ENCODE data around the gene MYL12B. TPM values are rescaled to one million over a fixed set of nuclear protein-coding genes. Genes with fewer than 3 reads are reported as not detected.

The MYL12B gene
- total RNA-seq, 6 experiments from 2014 or later, result 113 to 281 (median 185) TPM

DNA sequence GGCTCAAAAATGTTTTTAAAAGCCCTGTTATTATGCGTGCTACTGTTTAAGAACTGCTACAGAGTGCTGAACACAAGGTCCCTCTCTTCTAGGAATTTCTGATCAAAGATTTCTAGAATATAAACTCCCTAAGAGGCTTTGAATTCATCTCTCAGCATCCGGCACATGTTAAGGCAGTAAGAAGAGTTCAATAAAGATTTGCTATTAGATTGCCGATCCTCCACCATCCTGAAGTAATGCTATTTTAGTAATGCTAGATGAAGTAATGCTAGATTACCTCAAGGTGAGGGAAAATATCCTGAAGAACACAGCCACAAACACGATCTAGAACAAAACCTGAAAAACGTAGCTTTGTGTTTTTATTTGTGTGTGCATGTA is 949 bp upstream of the MYL12B start:
- Histone ChIP-seq H3K27me3 (no peaks in the 10 kb centered on the region), H3K36me3 (peaks cover 0 to 12% (median 6%) of the 10 kb centered on the region in 4 donors), H3K4me1 (peaks cover 0 to 46% (median 9%) of the 10 kb centered on the region in 4 donors), H3K9me3 (no peaks in the 10 kb centered on the region), H3K4me3 (peak overlapping the region; percentile 63 to 86 (median 78)), H3K27ac (peak overlapping the region; percentile 97 to 99 (median 99))
- no peak for DNase-seq
- ATAC-seq, result no peak
- TF ChIP-seq, protein P1, sequence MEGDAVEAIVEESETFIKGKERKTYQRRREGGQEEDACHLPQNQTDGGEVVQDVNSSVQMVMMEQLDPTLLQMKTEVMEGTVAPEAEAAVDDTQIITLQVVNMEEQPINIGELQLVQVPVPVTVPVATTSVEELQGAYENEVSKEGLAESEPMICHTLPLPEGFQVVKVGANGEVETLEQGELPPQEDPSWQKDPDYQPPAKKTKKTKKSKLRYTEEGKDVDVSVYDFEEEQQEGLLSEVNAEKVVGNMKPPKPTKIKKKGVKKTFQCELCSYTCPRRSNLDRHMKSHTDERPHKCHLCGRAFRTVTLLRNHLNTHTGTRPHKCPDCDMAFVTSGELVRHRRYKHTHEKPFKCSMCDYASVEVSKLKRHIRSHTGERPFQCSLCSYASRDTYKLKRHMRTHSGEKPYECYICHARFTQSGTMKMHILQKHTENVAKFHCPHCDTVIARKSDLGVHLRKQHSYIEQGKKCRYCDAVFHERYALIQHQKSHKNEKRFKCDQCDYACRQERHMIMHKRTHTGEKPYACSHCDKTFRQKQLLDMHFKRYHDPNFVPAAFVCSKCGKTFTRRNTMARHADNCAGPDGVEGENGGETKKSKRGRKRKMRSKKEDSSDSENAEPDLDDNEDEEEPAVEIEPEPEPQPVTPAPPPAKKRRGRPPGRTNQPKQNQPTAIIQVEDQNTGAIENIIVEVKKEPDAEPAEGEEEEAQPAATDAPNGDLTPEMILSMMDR (IDR thresholded peaks at IDR 0.05), result no peak
- TF ChIP-seq POLR2A (IDR thresholded peaks at IDR 0.05), result no peak
- intact Hi-C loops (cut with DNase I), result loop anchor here in 1 of 2 donors (5.0 kb wide), 1 partner anchor 181 kb away; no protein-coding TSS in a partner anchor
- WGBS (ENCODE audit: insufficient coverage, low coverage, low lambda C conversion rate, missing lambda C conversion rate), result 9% methylated on average over 5 of the region's 5 CpGs

DNA sequence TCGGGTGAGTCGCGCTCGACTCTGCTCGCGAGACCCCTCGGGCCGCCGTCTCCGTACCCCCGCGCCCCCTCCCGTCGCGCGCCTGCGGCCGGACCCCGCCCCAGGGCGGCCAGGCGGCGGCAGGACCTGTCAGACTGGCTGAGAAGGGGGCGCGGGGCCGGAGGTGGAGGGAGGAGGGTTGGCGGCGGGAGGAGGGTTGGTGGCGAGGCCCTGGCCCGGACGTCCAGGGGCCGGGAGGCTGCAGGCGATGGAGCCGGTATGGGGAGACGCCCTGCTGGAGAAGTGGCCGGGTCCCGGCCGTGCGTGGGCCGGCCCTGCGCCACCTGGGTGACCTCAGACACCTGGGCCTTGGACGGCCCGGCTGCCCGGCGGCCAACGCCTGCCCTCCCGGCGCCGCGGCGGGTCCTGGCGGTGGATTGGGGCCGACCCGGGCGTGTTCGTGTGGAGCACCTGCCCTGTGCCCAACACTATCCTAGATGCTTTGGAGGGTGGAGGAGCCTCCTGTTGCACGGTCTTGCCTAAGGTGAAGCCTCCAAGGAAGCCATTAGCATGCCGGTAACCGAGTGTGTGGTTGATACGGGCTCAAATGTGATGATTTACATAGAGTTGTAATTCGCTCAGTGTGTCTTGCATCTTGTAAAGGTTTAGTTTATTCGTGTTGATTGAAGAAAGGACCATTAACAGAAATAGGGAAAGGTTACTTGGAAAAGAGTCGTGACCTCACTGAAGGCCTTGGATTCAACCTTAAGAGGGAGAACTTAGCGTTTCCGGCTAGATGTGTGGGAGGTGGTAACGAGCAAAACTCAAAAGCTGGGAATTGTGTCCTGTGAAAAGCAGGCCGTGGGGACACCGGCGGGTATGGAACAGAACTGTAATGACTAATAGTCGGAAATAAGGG is 550 bp downstream of the MYL12B start:
- TF ChIP-seq, protein P1 (IDR thresholded peaks at IDR 0.05), result no peak
- TF ChIP-seq POLR2A (IDR thresholded peaks at IDR 0.05), result no peak
- ATAC-seq, result peak; percentile 6 to 54 (median 42)
- H3K4me1 ChIP-seq, result peaks cover 0 to 47% (median 9%) of the 10 kb centered on the region in 4 donors
- H3K27ac ChIP-seq, result peak overlapping the region; percentile 97 to 99 (median 99)
- peaks cover 0 to 6% (median 0%) of the 10 kb centered on the region in 4 donors for H3K36me3 ChIP-seq
- under 1% methylated on average over 21 of the region's 69 CpGs for WGBS (ENCODE audit: insufficient coverage, low coverage, low lambda C conversion rate, missing lambda C conversion rate)
- peak overlapping the region; percentile 63 to 86 (median 78) for H3K4me3 ChIP-seq
- intact Hi-C loops (cut with DNase I), result loop anchor here in 1 of 2 donors (5.0 kb wide), 1 partner anchor 180 kb away; no protein-coding TSS in a partner anchor
- peak in 1 of 3 donors; percentile 62 for DNase-seq
- no peaks in the 10 kb centered on the region for H3K27me3 ChIP-seq
- H3K9me3 ChIP-seq, result no peaks in the 10 kb centered on the region

DNA sequence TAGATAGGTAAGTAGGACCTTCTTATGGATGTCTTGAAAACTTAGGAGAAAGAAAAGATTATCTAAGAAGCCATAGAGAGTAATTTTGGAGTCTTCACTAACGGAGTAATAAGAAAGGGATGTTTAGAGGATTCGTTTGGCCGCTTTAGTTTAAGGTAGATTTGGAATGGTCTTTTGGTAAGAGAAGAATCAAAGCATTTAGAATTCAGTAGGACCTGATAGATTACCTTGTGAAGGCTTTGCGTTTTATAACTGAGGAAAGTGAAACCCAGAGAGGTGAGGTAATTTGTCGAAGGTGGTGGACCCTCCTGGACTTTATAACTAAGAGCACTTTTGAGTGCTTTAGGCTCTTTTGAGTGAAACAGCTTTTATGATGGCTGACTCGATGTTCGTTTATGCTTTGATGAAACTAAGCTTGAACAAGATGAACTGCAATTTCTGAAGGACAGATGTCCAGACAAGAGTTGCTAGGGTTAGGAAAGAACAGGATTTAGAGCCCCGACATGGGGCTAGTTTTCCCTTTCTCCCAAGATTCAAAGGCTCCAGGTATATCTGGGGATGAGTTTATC is 1.3 kb downstream of the MYL12B start:
- Histone ChIP-seq H3K27me3 (no peaks in the 10 kb centered on the region), H3K9me3 (no peaks in the 10 kb centered on the region), H3K4me3 (peak overlapping the region; percentile 63 to 86 (median 78)), H3K36me3 (peaks cover 0 to under 1% (median 0%) of the 10 kb centered on the region in 4 donors), H3K4me1 (peaks cover 0 to 50% (median 10%) of the 10 kb centered on the region in 4 donors), H3K27ac (peak overlapping the region; percentile 97 to 99 (median 99))
- TF ChIP-seq, protein P1 (IDR thresholded peaks at IDR 0.05), result no peak
- no peak for TF ChIP-seq POLR2A (IDR thresholded peaks at IDR 0.05)
- ATAC-seq (no peak), DNase-seq (no peak)
- 5% methylated on average over 8 of the region's 8 CpGs for WGBS (ENCODE audit: insufficient coverage, low coverage, low lambda C conversion rate, missing lambda C conversion rate)
- intact Hi-C loops (cut with DNase I), result loop anchor here in 1 of 2 donors (5.0 kb wide), 1 partner anchor 179 kb away; no protein-coding TSS in a partner anchor

DNA sequence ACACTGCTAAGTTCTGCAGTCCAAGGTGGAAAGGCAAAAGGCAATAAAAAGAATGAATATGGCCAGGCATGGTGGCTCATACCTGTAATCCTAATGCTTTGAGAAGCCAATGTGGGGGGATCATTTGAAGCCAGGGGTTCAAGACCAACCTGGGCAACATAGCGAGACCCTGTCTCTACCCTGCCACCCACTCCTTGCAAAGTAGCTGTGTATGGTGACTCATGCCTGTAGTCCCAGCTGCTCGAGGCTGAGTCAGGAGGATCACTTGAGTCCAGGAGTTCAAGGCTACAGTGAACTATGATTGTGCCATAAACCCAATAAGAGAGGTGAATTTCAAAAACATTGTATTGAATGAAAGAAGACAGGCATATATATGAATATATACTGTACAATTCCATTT is 2.4 kb downstream of the MYL12B start:
- DNase-seq (no peak), ATAC-seq (peak in 1 of 4 donors; percentile 17)
- WGBS (ENCODE audit: insufficient coverage, low coverage, low lambda C conversion rate, missing lambda C conversion rate), result 0% methylated on average over 1 of the region's 2 CpGs
- Histone ChIP-seq H3K36me3 (no peaks in the 10 kb centered on the region), H3K4me1 (peaks cover 0 to 62% (median 16%) of the 10 kb centered on the region in 4 donors), H3K27ac (peak overlapping the region in 2 of 3 donors; percentile 65 to 97), H3K9me3 (no peaks in the 10 kb centered on the region), H3K4me3 (peak overlapping the region in 2 of 3 donors; percentile 63 to 78), H3K27me3 (no peaks in the 10 kb centered on the region)
- intact Hi-C loops (cut with DNase I), result loop anchor here in 1 of 2 donors (5.0 kb wide), 1 partner anchor 178 kb away; no protein-coding TSS in a partner anchor
- TF ChIP-seq, protein P1 (IDR thresholded peaks at IDR 0.05), result no peak
- TF ChIP-seq POLR2A (IDR thresholded peaks at IDR 0.05), result no peak

Measured in right lobe of liver (tissue), 6 donors.